PC-3 (cell line): Measurements from ENCODE around the gene RPS25. TPM values are rescaled to one million over a fixed set of nuclear protein-coding genes. Genes with fewer than 3 reads are reported as not detected.

Experiments used
- ATAC-seq: fragments of 200-7000 bp; cut with Tn5 transposase; 2 replicates; pipeline ENCODE4 v1.9.1; 2020; ENCODE audit warnings: mild to moderate bottlenecking, moderate library complexity
- BruUV-seq: library from RNA; stranded (reverse); fragments of 400-500 nt; replicated peaks from 2 replicates; lab custom pipeline; 2021; lab: Mats Ljungman, UMichigan
- CTCF ChIA-PET: fragments of 300-600 bp; sonication (Branson Sonifier 250); formaldehyde crosslinking; loops from one replicate; lab custom pipeline; 2022; ENCODE audit warnings: antibody characterized with exemption; lab: Charles Lee
- POLR2A ChIA-PET: fragments of 300-600 bp; sonication (Branson Sonifier 250); formaldehyde crosslinking; loops from one replicate; lab custom pipeline; 2022; ENCODE audit warnings: antibody characterized with exemption; ENCODE audit not compliant: unreplicated experiment; lab: Charles Lee
- DNase-seq: peaks from one replicate; pipeline ENCODE4 v3.0.0-alpha.2; 2015
- H2AFZ ChIP-seq: fragments of 300-600 bp; sonication (generic); 2 replicates; pipeline ENCODE4 v1.6.0; 2016; ENCODE audit warnings: antibody characterized with exemption, low read length
- H3F3A ChIP-seq: fragments of 300-600 bp; sonication (generic); one replicate; pipeline ENCODE4 v1.6.0; 2017; ENCODE audit warnings: antibody characterized with exemption, low read length, control low read depth, mild to moderate bottlenecking; ENCODE audit not compliant: unreplicated experiment
- H3K27ac ChIP-seq: fragments of 300-600 bp; sonication (generic); 2 replicates; pipeline ENCODE4 v1.5.1; 2016; ENCODE audit warnings: mild to moderate bottlenecking, low read length
- H3K27me3 ChIP-seq: fragments of 300-600 bp; sonication (generic); 2 replicates; pipeline ENCODE4 v1.6.1; 2016; ENCODE audit warnings: low read length, mixed read lengths
- H3K36me3 ChIP-seq: fragments of 300-600 bp; sonication (generic); 2 replicates; pipeline ENCODE4 v1.6.1; 2016; ENCODE audit warnings: low read depth, mixed run types, low read length, mixed read lengths
- H3K4me1 ChIP-seq: fragments of 300-600 bp; sonication (generic); 2 replicates; pipeline ENCODE4 v1.5.1; 2016; ENCODE audit warnings: low read length; ENCODE audit not compliant: insufficient read depth
- H3K4me2 ChIP-seq: fragments of 300-600 bp; sonication (generic); 2 replicates; pipeline ENCODE4 v1.6.0; 2016; ENCODE audit warnings: low read length
- H3K4me3 ChIP-seq: fragments of 300-600 bp; sonication (generic); 2 replicates; pipeline ENCODE4 v1.5.1; 2016; ENCODE audit warnings: mild to moderate bottlenecking, low read length, mixed read lengths
- H3K79me2 ChIP-seq: fragments of 300-600 bp; sonication (generic); 2 replicates; pipeline ENCODE4 v1.6.1; 2017; ENCODE audit warnings: low read length, mixed read lengths
- H3K9ac ChIP-seq: fragments of 300-600 bp; sonication (generic); 2 replicates; pipeline ENCODE4 v1.6.0; 2016; ENCODE audit warnings: mild to moderate bottlenecking, low read length
- H3K9me2 ChIP-seq: fragments of 300-600 bp; sonication (generic); replicated peaks from 2 replicates; pipeline ENCODE4 v1.6.1; 2016; ENCODE audit warnings: mixed run types, low read length, mixed read lengths
- H3K9me3 ChIP-seq: fragments of 300-600 bp; sonication (generic); 2 replicates; pipeline ENCODE4 v1.6.1; 2016; ENCODE audit warnings: low read length, mixed read lengths
- H4K20me1 ChIP-seq: fragments of 300-600 bp; sonication (generic); 2 replicates; pipeline ENCODE4 v1.6.1; 2016; ENCODE audit warnings: low read length, mixed read lengths
- CTCF ChIP-seq: fragments of 300-600 bp; sonication (generic); conservative IDR thresholded peaks from 2 replicates; pipeline ENCODE4 v1.5.1; 2017; ENCODE audit warnings: antibody characterized with exemption, low read depth, mild to moderate bottlenecking, low read length
- EZH2 ChIP-seq: fragments of 300-600 bp; sonication (generic); IDR thresholded peaks from one replicate; pipeline ENCODE4 v1.6.1; 2017; ENCODE audit warnings: antibody characterized with exemption, mild to moderate bottlenecking, low read length; ENCODE audit not compliant: unreplicated experiment
- EZH2phosphoT487 ChIP-seq: fragments of 300-600 bp; sonication (generic); IDR thresholded peaks from 2 replicates; pipeline ENCODE4 v1.6.1; 2018; ENCODE audit warnings: mild to moderate bottlenecking, antibody characterized with exemption, low read length, borderline replicate concordance
- intact Hi-C: fragments of 100-400 bp; cut with micrococcal nuclease; formaldehyde crosslinking; loops from 2 replicates; pipeline ENCODE4 v1.9.0; 2023
- total RNA-seq: library from RNA; depleted of rRNA; stranded (reverse); fragments of >200 nt; gene quantifications from 2 replicates; pipeline ENCODE4 v1.2.3, GENCODE V29; 2014

Gene RPS25
- total RNA-seq, 1 experiment from 2014 or later, result 931 TPM

DNA sequence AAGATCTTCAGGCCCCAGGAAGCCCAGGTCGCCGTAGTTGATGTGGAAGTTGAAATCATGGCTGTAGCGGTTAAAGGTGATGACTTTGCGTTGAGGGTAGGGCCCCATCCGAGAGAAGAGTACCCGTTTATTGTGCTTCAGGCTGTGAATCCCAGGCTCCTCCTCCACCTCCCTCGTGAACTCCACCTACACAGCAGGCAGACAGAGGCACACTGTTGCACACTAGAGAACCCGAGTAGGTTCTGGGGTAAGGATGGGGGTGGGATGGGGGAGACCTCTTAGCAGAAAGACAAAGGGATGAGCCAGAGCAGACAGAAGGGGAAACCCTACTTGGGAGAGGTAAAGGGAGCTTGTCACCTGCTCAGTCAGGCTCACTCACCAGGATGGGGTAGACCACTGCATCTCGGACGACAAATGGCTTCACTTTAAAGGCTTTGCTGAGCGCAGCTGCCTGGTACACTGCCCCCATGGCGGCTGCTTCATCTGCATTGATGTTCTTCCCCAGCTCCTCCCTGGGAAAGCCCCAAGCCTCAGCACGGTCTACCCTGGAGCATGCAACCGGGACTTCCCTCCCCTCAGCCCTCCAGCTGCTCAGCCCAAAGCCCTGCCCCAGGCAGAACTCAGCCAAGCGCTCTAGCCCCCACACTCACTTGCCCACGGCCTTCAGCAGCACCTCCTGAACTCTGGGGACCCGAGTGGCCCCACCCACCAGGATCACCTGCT, 33.5 kb upstream of the RPS25 start:
- CTCF ChIA-PET, result no interaction called here
- Histone ChIP-seq H3K4me1 (peaks cover 8% of the 10 kb centered on the region), H3K79me2 (peaks cover 29% of the 10 kb centered on the region), H3K9me3 (no peaks in the 10 kb centered on the region), H3K4me3 (no peak overlapping the region), H3K9ac (no peak overlapping the region), H3K27ac (no peak overlapping the region), H4K20me1 (0 out of 2 replicates have a peak, but pooled peaks cover 10% of the 10 kb centered on the region), H3F3A (no peaks in the 10 kb centered on the region), H3K36me3 (peaks cover 77% of the 10 kb centered on the region), H3K4me2 (no peak overlapping the region), H2AFZ (no peak overlapping the region), H3K9me2 (no peaks in the 10 kb centered on the region), H3K27me3 (no peaks in the 10 kb centered on the region)
- TF ChIP-seq EZH2, result no peak
- DNase-seq (no peak), ATAC-seq (no peak)
- POLR2A ChIA-PET, result no interaction called here
- TSS peak; percentile 2 for BruUV-seq
- intact Hi-C loops, result no loop called here

GRCh38 chr11:119049081-119049480, 30.9 kb upstream of the RPS25 start:
- CTCF ChIA-PET, result no interaction called here
- H3K79me2 ChIP-seq, result 0 out of 2 replicates have a peak, but pooled peaks cover 4% of the 10 kb centered on the region
- intact Hi-C loops, result no loop called here
- no peaks in the 10 kb centered on the region for H3K9me3 ChIP-seq
- no peak overlapping the region for H3K9ac ChIP-seq
- no peaks in the 10 kb centered on the region for H3K9me2 ChIP-seq
- H3F3A ChIP-seq, result no peaks in the 10 kb centered on the region
- TF ChIP-seq CTCF, result no peak
- TF ChIP-seq EZH2, result no peak
- TF ChIP-seq EZH2phosphoT487, result no peak
- DNase-seq (no peak), ATAC-seq (no peak)
- H3K4me1 ChIP-seq, result no peaks in the 10 kb centered on the region
- no TSS peak for BruUV-seq
- peaks cover 73% of the 10 kb centered on the region for H3K36me3 ChIP-seq
- H2AFZ ChIP-seq, result no peak overlapping the region
- H4K20me1 ChIP-seq, result no peaks in the 10 kb centered on the region
- POLR2A ChIA-PET, result no interaction called here
- H3K27ac ChIP-seq, result no peak overlapping the region
- no peak overlapping the region for H3K4me2 ChIP-seq
- H3K27me3 ChIP-seq, result no peaks in the 10 kb centered on the region
- no peak overlapping the region for H3K4me3 ChIP-seq

- BruUV-seq, result no TSS peak
- Histone ChIP-seq H3K9me3 (no peaks in the 10 kb centered on the region), H3K27ac (no peak overlapping the region), H3K79me2 (no peaks in the 10 kb centered on the region), H3K36me3 (peaks cover 69% of the 10 kb centered on the region), H3K9ac (no peak overlapping the region), H2AFZ (no peak overlapping the region), H3K9me2 (no peaks in the 10 kb centered on the region), H3K4me1 (no peaks in the 10 kb centered on the region), H3K4me3 (no peak overlapping the region), H3K4me2 (no peak overlapping the region), H4K20me1 (no peaks in the 10 kb centered on the region), H3K27me3 (no peaks in the 10 kb centered on the region), H3F3A (no peaks in the 10 kb centered on the region)
- intact Hi-C loops, result no loop called here
- ChIA-PET CTCF (no interaction called here), POLR2A (no interaction called here)
- TF ChIP-seq EZH2phosphoT487 (no peak), CTCF (no peak), EZH2 (no peak)
- DNase-seq (no peak), ATAC-seq (no peak)
Measured at GRCh38 chr11:119048644-119049043, 30.5 kb upstream of the RPS25 start.
